NCI-H460 (cell line): ENCODE results near the gene KLK5. TPM values are rescaled to one million over a fixed set of nuclear protein-coding genes. Genes with fewer than 3 reads are reported as not detected.

ENCODE experiments used
- DNase-seq: peaks from one replicate; pipeline ENCODE4 v3.0.0-alpha.2; 2016; ENCODE audit warnings: low read depth; ENCODE audit errors: extremely low read depth
- total RNA-seq: library from RNA; depleted of rRNA; stranded (reverse); fragments of >200 nt; shearing (Covaris generic); gene quantifications from 2 replicates; pipeline ENCODE4 v1.2.3, GENCODE V29; 2014

Gene KLK5
- total RNA-seq, 1 experiment from 2014 or later = not detected

DNA sequence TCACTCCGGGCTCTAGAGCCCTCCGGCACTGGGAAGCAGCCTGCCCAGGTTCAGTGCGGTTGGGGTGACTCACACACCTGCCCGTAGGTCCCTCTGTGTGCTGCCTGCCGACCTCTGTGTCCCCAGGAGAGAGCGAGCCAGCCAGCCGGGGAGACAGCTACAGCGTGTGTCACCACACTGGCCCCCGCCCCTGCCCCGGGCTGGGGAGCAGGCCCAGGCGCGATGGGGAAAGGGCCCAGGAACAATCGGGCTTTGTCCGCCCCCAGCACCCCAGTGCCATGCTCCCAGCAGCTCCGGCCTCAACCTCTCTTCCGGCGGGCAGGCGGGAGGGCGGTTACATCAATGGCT lies 16.5 kb upstream of the KLK5 start, which contains the start of gene KLK6:
Gene KLK6 (minus strand): TSS at position 179 of the 348 bp plus-strand sequence. CDS start 1,487 bp downstream, outside the sequence.
- no peak for DNase-seq

DNA sequence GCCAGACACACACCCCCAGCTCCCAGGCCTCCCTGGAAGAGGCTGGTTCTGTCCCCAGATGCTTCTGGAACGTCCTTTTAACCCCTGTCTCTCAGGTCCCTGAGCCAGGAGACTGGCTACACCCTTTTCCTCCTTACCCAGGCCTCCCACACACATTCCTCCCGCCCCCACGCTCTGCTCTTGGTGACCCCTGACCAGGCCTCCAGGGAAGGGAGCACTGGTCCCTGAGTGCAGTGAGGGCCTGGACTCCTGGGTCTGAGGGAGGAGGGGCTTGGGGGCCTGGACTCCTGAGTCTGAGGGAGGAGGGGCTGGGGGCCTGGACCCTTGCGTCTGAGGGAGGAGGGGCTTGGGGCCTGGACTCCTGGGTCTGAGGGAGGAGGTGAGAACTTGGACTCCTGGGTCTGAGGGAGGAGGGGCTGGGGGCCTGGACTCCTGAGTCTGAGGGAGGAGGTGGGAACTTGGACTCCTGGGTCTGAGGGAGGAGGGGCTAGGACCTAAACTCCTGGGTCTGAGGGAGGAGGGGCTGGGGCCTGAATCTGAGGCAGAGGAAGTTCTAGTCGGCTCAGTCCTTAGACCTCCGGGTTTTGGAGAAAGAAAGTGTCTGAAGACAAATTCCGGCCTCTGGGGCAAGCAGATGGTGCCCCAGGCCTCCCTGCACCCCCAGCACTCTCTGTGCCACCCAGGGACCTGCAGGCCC lies 16.0 kb upstream of the KLK5 start:
- DNase-seq = no peak

DNA sequence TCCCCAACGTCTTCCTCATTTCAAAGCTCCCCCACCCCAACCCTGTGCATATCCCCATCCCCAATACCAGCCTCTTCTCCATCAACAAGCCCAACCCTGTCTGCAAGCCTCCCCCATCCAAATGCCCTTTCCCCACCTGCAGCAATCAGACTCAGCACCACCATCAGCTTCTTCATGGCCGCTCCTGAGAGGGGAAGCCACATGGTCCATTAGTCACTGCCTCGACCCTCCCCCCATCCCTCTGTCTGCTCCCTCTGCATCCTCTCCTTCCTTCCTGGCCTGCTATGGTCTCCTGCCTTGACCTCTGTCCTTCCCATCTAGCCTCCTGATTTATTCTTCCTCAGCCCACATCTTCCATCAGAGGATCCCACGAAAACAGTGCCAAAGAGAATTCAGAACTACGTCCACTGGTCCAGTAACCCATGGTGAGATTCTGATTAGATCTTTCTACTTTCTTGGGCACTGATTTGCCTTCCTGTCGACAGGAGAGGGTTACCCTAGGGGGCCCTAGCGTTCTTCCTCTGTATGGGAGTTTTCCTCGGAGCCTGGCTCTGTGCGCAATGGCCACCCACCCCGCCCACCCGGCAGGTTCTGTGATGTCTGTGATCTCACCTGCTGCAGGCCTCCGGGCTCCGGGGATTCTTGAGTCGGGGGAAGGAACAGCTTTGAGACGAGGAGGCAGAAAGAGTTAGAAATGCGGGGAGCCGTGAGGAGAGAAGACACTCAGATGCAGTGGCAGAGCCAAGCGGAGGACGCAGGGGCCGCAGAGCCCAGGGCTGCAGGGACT lies 15.3 kb upstream of the KLK5 start:
- DNase-seq = no peak

DNA sequence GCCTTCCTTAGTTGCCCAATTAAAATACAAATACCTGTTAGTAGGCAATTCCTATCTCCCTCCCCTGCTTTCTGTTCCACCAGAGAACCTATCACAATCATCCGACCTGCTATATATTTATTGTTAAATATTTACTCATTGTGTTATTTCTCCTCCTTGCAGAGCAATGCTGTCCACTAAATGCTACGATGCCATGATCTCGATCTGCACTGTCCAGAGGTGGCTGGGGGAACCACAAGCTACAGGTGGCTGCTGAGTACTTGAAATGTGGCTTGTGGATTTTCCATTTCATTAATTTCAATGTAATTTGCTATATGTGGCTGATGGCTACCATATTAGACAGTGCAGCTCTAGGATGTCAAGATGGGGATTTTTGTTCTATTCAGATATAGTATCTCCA lies 11.4 kb upstream of the KLK5 start:
- no peak for DNase-seq

DNA sequence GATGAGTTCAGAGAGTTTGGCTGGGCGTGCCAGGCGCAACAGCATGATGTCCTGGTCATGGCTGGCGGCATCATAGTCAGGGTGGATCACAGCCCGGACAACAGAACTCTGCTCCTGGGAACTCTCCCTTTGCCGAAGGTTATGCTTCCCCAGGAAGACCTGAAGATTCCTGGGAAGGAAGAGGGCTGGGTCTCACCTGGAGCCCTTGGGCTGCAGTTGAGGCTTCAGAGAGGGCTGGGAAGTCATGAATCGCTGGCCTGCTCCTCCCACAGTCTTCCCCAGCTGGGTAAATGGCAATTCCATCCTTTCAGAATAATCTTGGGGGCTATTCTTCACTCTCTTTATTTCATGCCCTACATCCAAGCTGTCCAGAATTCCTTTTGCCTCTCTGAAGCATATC lies 10.5 kb upstream of the KLK5 start:
- DNase-seq = no peak

GRCh38 chr19:50962245-50962644 lies 9.4 kb upstream of the KLK5 start:
- no peak for DNase-seq

DNA sequence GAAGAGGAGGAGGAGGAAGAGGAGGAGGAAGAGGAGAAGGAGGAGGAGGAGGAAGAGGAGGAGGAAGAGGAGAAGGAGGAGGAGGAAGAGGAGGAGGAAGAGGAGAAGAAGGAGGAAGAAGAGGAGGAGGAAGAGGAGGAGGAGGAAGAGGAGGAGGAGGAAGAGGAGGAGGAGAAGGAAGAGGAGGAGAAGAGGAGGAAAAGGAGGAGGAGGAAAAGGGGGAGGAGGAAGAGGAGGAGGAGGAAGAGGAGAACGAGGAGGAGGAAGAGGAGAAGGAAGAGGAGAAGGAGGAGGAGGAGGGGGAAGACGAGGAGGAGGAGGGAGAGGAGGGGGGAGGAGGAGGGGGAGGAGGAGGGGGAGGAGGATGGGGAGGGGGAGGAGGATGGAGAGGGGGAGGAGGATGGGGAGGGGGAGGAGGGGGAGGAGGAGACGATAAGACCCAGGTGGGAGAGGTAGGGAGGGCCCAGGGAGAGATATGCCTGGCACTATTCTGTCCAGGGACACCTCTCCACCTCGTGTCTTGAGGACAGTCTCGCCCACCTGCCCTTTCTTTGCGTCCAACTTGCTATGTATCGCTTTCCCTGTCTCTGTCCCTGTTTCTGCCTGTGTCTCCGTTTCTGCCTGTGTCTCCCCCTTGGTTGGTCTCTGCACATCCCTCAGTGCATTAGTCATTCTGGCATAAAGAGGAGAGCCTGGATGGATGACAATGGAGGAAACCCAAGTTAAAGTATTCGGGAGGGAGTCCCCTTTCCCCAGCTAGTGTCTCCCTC lies 7.1 kb upstream of the KLK5 start:
- DNase-seq = no peak

DNA sequence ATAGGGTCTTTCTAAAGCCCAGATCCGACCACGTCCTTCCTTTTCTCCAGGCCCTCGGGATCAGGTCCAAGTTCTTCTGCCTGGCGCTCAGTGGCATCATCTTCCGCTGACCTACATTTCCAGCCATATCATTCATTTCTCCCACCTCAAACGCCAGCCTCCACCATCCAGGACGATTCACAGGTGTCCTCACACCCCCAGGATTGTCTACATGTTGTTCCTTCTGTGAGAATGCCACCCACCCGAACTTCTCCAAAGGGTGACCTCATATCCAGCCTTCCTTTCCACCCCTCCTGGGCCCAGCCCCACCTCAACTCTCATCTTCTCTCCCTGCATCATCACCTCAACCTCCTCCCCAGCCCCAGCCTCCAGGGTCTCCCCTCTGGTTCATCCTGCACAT lies 4.7 kb upstream of the KLK5 start:
- DNase-seq = no peak

GRCh38 chr19:50949861-50950260 lies 3.0 kb downstream of the KLK5 start:
- no peak for DNase-seq

- DNase-seq = no peak
Observed at GRCh38 chr19:50947123-50947522, 5.7 kb downstream of the KLK5 start.

- no peak for DNase-seq
Observed at GRCh38 chr19:50944795-50945194, 8.0 kb downstream of the KLK5 start.

DNA sequence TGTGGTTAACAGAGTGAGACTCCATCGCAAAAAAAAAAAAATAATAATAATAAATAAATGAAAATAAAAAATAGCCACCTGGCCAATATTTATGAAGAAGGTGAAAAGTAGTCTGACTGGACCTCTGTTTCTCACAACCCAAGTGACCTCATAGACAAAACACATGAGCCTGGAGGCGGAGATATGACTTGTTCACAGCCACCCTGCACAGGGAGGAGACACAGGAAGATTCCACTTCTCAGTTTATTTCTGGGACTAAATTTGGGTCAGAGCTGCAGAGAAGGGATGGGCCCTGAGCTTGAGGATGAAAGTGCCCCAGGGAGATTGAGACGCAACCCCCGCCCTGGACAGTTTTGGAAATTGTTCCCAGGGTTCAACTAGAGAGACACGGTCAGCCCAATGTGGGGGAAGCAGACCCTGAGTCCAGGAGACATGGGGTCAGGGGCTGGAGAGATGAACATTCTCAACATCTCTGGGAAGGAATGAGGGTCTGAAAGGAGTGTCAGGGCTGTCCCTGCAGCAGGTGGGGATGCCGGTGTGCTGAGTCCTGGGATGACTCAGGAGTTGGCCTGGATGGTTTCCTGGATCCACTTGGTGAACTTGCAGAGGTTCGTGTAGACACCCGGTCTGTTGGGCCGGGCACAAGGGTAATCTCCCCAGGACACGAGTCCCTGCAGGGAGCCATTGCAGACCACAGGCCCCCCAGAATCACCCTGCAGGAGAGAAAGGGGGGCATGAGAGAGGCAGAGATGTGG lies 9.6 kb downstream of the KLK5 start:
- no peak for DNase-seq

DNA sequence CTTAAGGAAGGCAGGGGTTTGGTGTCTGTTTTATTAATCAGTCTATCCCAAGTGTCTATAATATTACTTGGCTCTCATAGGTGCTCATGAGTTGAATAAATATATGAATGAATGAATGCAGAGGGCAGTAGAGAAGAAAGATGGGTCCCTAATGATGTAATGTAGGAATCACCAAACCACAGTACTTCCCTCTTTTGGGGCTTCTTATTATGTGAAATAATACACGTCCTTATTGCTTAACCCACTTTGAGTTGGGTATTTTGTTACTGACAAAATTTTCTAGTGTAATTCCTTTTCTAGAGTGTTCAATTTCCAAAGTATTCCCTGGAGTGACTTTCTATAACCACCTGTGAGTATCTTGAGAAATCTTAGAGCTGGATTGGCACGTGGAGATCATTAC lies 13.2 kb downstream of the KLK5 start:
- no peak for DNase-seq

DNA sequence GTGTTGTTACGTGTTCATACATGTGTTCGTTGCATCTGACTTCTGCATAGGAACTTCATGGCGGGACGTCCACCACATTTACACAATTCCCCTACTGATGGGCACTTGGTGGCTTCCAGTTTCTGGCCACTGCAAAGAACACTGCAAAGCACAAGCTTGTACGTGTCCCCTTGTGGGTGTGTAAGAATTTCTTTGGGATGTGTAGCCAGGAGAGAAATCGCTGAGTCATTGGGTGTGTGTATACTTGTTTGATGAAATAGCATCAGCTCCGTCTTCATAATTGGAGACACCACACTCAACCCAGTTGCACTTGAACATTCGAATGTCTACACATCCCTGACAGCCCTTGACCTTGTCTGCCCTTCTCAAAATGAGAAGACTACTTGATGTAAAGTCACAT lies 19.2 kb downstream of the KLK5 start:
- peak; percentile 78 for DNase-seq

- DNase-seq = no peak
Observed at GRCh38 chr19:50932690-50933083, 20.2 kb downstream of the KLK5 start.

GRCh38 chr19:50932018-50932689 lies 20.7 kb downstream of the KLK5 start:
- DNase-seq = no peak

DNA sequence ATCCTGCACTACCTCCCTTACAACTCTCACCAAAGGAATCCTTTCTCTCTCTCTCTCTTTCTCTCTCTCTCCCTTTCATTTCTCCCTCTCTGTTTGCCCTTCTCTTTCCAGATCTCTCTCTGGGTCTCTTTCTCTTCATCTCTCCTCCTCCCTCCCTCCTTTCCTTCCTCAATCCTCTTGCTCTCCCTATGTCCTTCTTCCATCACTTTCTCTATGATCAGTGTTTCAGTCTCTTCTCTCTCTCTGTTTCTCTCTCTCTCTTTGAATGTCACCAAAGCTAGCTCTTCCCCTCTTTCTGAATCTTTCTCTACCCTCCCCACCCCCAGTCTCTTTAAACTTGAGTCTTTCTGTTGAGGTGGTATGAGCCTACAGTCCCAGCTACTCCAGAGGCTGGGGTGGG lies 21.8 kb downstream of the KLK5 start:
- no peak for DNase-seq

- DNase-seq = no peak
Observed at GRCh38 chr19:50928831-50929230, 24.0 kb downstream of the KLK5 start.

- DNase-seq = no peak
Observed at GRCh38 chr19:50926144-50926543, 26.7 kb downstream of the KLK5 start.

GRCh38 chr19:50925734-50926133 lies 27.1 kb downstream of the KLK5 start:
- peak; percentile 46 for DNase-seq
